ENCODE results near the gene UTP15. TPM values are rescaled to one million over a fixed set of nuclear protein-coding genes. Genes with fewer than 3 reads are reported as not detected.

UTP15 gene
- total RNA-seq, 2 donors from 2014 or later, result 18.7 to 42.5 TPM

GRCh38 chr5:73624888-73625287 lies 59.3 kb downstream of the UTP15 start:
- H3K27me3 Mint-ChIP-seq, result peaks cover 42% of the 10 kb centered on the region

GRCh38 chr5:73625372-73625943 lies 59.9 kb downstream of the UTP15 start:
- Mint-ChIP-seq H3K36me3 (ENCODE audit: low read depth) (no peaks in the 10 kb centered on the region), H3K4me3 (peak overlapping the region; percentile 52), H3K27me3 (peaks cover 39% of the 10 kb centered on the region), H3K27ac (no peak overlapping the region), H3K9me3 (no peaks in the 10 kb centered on the region), H3K4me1 (no peaks in the 10 kb centered on the region)
- no peak for ATAC-seq (replicated peaks)

More at GRCh38 chr5:73624888-73625287, 59.3 kb downstream of the UTP15 start:
- H3K27ac Mint-ChIP-seq, result no peak overlapping the region
- H3K4me1 Mint-ChIP-seq, result no peaks in the 10 kb centered on the region
- no peaks in the 10 kb centered on the region for H3K9me3 Mint-ChIP-seq
- H3K4me3 Mint-ChIP-seq, result no peak overlapping the region
- no peaks in the 10 kb centered on the region for H3K36me3 Mint-ChIP-seq (ENCODE audit: low read depth)
- ATAC-seq (replicated peaks), result no peak

- ATAC-seq (replicated peaks), result peak; percentile 55
- no peaks in the 10 kb centered on the region for H3K4me1 Mint-ChIP-seq
- H3K4me3 Mint-ChIP-seq, result peak within 1 kb of the TSS; percentile 52
- H3K27me3 Mint-ChIP-seq, result peaks cover 39% of the 10 kb centered on the region
- no peaks in the 10 kb centered on the region for H3K36me3 Mint-ChIP-seq (ENCODE audit: low read depth)
- H3K9me3 Mint-ChIP-seq, result no peaks in the 10 kb centered on the region
- H3K27ac Mint-ChIP-seq, result no peak within 1 kb of the TSS
Observed at GRCh38 chr5:73625944-73626811, 60.6 kb downstream of the UTP15 start, which contains the start of gene ARHGEF28. ARHGEF28 (plus strand) TSS chr5:73626196; CDS start chr5:73684852, 58,656 bp downstream.

- Mint-ChIP-seq H3K4me1 (no peaks in the 10 kb centered on the region), H3K27me3 (peaks cover 43% of the 10 kb centered on the region), H3K27ac (no peak overlapping the region), H3K36me3 (ENCODE audit: low read depth) (no peaks in the 10 kb centered on the region), H3K9me3 (no peaks in the 10 kb centered on the region), H3K4me3 (peak overlapping the region; percentile 17)
- no peak for ATAC-seq (replicated peaks)
Observed at GRCh38 chr5:73626814-73627313, 61.3 kb downstream of the UTP15 start.

- Mint-ChIP-seq H3K4me1 (no peaks in the 10 kb centered on the region), H3K36me3 (ENCODE audit: low read depth) (no peaks in the 10 kb centered on the region), H3K27me3 (peaks cover 36% of the 10 kb centered on the region), H3K4me3 (no peak overlapping the region), H3K9me3 (no peaks in the 10 kb centered on the region), H3K27ac (no peak overlapping the region)
- ATAC-seq (replicated peaks), result no peak
Observed at GRCh38 chr5:73629456-73629855, 63.9 kb downstream of the UTP15 start.

DNA sequence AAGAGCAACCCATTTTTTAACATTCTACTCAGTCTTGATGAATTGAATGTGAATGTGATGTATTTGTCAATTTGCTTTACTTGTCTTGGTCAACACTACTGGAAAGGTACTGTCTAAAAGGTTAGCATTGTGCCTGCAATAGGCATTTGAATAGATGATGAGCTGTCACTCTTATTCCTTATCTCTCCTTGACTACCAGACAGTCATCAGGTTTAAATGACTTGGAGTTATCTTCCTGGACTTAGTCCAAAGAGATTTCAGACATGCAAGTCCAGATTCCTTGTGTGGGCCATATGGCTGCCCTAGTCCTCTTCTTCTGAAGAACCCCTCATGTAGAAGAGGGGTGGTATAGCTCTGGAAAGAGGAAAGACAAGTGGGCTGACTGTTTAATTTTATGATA lies 65.2 kb downstream of the UTP15 start:
- H3K4me3 Mint-ChIP-seq, result no peak overlapping the region
- no peaks in the 10 kb centered on the region for H3K4me1 Mint-ChIP-seq
- no peaks in the 10 kb centered on the region for H3K36me3 Mint-ChIP-seq (ENCODE audit: low read depth)
- ATAC-seq (replicated peaks), result no peak
- peaks cover 33% of the 10 kb centered on the region for H3K27me3 Mint-ChIP-seq
- no peaks in the 10 kb centered on the region for H3K9me3 Mint-ChIP-seq
- H3K27ac Mint-ChIP-seq, result no peak overlapping the region

- Mint-ChIP-seq H3K36me3 (ENCODE audit: low read depth) (no peaks in the 10 kb centered on the region), H3K27me3 (peaks cover 33% of the 10 kb centered on the region)
Observed at GRCh38 chr5:73631500-73631899, 66.0 kb downstream of the UTP15 start.

More at GRCh38 chr5:73631500-73631899, 66.0 kb downstream of the UTP15 start:
- H3K4me1 Mint-ChIP-seq, result no peaks in the 10 kb centered on the region
- no peak overlapping the region for H3K4me3 Mint-ChIP-seq
- no peak for ATAC-seq (replicated peaks)
- H3K27ac Mint-ChIP-seq, result no peak overlapping the region
- no peaks in the 10 kb centered on the region for H3K9me3 Mint-ChIP-seq

Other genes starting within 250 kb of the UTP15 start
- under 1 TPM in 1 of 2 donors, not detected in 1; 0.45 TPM for gene FOXD1, start 117.0 kb upstream of the UTP15 start, total RNA-seq
- 100 to 1,000 TPM; 887 to 907 TPM for gene BTF3, start 67.3 kb upstream of the UTP15 start, total RNA-seq
- 10 to 100 TPM; 15.0 to 35.7 TPM for gene ANKRA2, start 104 bp upstream of the UTP15 start, total RNA-seq
- gene ARHGEF28, start 60.5 kb downstream of the UTP15 start, total RNA-seq, result under 1 TPM; 0.16 to 0.17 TPM